ENCODE measurements around the gene LCN15.

The LCN15 gene

DNA sequence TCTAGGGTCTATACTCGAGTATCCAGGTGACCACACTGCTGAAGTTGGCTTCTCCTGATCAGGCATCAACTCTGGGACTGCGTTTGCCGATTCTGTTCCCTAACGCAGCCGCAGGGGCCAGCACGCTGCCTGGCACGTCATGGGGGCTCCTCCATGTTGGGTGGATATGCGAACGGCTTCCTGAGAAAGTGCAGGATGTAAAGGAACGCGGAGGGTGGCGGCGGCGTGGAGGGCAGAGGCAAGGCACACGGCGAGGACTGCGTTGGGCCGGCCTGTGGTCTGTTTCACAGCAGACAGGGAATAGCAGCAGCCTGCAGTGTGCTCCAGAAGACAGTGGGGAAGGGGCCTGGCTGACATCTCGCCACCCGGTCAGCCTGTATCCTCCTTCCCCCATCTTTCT lies 25.4 kb downstream of the LCN15 start:
- no peak for FAIRE-seq

DNA sequence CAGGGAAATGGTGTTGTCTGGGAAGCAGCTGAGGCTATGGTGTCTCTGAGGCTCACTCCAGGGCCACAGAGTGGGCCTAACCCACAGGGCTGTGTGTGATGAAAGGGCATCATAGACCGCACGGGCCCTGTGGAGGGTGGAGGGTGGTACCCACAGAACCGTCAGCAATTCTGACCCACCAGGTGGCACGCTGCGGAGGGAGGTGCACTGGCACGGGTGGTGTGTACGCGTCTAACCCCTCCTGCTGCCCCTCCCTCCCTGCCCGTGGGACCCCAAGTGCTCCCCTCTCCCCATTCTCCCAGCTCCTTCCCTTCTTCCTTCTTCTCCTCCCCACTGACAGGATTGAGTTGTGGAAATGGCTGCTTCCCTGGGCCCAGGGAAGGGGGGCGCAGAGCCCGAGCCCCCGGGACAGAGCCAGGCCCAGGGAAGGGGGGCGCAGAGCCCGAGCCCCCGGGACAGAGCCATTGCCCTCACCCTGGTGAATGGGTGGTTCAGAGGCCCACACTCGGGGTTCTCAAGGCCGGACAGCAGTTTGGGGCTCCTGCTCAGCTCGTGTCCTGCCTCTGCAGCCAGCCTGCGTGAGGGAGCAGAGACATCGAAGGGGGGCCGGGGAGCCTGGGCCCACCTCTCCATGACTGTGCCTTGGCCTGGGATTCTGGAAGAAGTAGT lies 28.4 kb downstream of the LCN15 start:
- no peak for FAIRE-seq

DNA sequence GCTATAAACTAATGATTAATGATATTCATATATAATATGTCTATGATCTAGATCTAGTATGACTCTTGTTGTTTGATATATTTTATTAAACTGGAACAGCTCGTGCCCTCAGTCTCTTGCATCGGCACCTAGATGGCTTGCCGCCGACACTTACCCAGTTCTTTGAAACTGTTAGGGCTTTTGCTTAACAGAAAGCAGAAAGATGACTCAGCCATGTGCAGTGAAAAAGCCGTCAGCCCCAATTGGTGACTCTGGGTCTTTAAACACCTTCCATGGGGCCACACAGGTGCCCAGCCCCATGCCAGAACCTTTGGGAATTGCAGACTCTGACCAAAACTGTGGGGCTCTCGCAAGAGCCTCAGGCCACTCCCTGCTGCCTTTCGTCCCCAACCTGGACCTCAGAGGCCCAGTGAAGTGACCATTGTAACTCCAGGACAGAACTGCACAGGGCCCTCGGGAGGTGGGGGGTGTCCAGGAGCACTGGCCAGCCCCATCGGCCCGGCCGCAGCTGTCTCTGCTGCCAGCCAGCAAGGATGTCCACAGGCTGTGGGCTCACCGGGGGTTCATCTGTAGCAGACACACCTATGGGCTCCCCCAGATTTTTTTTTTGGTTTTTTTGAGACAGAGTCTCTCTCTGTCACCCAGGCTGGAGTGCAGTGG lies 29.4 kb downstream of the LCN15 start:
- no peak for FAIRE-seq

DNA sequence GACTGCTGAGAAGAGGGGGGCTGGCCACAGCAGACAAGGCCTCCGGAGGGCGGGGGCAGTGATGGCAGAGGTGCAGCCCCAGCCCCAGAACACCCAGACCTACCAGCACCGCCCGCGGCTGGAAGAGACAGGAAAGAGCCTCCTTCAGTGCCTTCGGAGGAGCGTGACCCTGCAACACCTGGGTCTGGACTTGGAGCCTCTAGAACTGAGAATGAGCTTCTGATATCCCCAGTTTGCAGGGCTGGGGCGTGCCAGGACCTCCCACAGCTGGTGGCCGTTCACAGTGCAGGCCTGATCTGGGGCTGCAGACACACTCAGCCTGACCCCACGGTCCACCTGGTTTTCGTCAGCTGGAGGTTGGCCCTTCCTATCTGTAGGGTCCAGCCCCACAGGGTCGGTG lies 30.7 kb downstream of the LCN15 start:
- no peak for FAIRE-seq

- no peak for FAIRE-seq
These were observed 31.7 kb downstream of the LCN15 start for GRCh38 chr9:136732444-136733178.

DNA sequence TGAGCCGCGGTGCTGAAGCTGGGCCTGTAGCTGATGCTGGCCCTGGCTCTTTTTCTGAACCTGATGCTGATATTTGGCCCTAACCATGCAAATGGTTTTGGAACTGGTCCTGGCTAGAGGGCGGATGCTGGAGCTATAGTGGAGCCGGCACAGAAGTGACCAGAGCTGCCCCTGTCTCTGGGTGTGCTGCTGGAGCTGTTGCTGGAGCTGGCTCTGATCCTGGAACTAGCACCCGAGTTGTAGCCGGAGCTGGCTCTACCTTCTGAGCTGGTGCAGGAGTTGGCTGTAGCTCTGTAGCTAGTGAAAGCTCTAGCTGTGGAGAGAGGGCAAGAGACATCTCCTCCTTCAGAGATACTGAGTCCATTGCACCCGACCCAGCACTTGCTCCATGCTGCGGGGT lies 34.4 kb downstream of the LCN15 start:
- FAIRE-seq = no peak

GRCh38 chr9:136729144-136729543 lies 35.2 kb downstream of the LCN15 start:
- no peak for FAIRE-seq

GRCh38 chr9:136728548-136729123 lies 35.7 kb downstream of the LCN15 start:
- no peak for FAIRE-seq

GRCh38 chr9:136728080-136728547 lies 36.2 kb downstream of the LCN15 start:
- no peak for FAIRE-seq

- FAIRE-seq = no peak
These were observed 37.6 kb downstream of the LCN15 start for GRCh38 chr9:136726631-136727191.

DNA sequence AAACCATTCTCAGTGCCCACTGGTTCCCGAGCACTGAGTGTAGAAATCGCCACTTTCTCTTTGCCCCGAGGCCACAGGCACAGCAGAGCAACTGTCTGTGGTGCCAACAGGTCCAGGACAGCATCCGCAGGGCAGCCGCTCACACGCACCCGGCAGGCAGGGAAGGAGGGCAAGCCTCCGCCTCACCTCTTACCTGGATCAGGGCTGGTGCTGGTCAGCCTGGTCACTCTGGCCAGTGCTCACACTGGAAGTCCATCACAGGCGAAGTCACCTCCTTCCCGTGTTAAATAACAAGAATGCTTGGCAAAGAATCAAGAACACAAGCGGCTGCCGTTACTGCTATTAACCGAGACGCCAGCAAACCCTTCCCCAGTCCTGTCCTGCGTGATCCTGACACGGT lies 38.2 kb downstream of the LCN15 start:
- no peak for FAIRE-seq

DNA sequence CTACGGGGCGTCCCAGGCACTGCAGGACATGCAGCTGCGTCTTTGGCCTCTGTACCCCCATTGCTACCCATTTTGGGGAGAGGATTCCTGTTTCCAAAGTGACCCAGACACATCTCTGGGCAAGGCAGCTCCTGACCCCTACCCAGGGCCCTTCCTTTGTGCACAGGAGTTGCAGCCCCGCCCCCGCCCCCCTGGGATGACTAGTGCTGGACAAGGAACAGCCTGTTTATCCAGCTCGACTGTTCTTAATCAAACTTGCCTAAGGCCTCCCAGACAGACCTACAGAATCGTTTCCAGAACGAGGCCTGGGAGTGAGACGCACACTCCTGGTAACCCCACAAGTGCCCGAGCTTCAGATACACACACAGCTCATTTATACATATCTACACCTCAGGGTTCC lies 38.7 kb downstream of the LCN15 start:
- FAIRE-seq = no peak

GRCh38 chr9:136724772-136725171 lies 39.5 kb downstream of the LCN15 start:
- no peak for FAIRE-seq

- no peak for FAIRE-seq
These were observed 40.3 kb downstream of the LCN15 start for GRCh38 chr9:136723989-136724388.

DNA sequence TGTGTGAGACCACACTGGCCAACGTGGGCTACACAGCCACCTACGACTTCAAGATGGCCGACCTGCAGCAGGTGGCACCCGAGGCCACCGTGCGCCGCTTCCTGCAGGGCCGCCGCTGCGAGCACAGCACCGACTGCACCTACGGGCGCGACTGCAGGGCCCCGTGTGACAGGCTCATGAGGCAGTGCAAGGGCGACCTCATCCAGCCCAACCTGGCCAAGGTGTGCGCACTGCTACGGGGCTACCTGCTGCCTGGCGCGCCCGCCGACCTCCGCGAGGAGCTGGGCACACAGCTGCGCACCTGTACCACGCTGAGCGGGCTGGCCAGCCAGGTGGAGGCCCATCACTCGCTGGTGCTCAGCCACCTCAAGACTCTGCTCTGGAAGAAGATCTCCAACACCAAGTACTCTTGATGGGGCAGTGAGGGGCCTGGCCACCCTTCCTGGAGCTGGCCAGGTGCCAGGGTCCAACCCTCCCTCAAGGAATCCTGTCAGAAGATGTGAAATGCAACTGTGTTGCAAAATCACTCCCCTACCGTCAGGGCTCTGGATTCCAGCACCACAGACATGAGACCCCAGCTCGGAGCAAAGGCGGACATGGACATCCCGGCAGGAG lies 40.8 kb downstream of the LCN15 start:
- no peak for FAIRE-seq

DNA sequence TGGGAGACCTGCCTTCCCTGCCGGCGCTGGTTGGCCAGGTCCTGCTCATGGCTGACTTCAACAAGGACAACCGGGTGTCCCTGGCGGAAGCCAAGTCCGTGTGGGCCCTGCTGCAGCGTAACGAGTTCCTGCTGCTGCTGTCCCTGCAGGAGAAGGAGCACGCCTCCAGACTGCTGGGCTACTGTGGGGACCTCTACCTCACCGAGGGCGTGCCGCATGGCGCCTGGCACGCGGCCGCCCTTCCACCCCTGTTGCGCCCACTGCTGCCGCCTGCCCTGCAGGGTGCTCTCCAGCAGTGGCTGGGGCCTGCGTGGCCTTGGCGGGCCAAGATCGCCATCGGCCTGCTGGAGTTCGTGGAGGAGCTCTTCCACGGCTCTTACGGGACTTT lies 41.4 kb downstream of the LCN15 start:
- no peak for FAIRE-seq

GRCh38 chr9:136722093-136722968 lies 42.0 kb downstream of the LCN15 start:
- no peak for FAIRE-seq

- FAIRE-seq = no peak
These were observed 42.8 kb downstream of the LCN15 start for GRCh38 chr9:136721339-136722092.

DNA sequence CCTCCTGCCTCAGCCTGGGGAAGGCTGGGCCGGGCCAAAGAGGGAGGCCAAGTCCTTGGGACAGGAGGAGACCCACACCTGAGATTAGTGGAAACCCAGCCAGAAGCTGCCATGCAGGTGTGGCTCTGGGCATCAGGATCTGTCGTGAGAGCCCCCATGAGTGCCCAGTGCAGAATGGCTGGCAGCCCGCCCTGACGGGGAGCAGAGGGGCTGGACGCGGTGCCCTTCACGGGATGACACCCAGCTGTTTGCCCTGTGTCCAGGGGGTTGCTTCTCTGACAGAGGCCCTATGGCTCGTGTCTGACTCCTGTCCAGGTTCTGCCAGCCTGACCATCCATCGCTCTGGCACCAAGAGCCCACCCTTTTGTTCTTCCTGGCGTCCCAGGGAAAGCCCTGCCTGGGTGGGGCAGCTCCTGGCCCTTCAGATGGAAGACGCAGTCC lies 43.4 kb downstream of the LCN15 start:
- no peak for FAIRE-seq

DNA sequence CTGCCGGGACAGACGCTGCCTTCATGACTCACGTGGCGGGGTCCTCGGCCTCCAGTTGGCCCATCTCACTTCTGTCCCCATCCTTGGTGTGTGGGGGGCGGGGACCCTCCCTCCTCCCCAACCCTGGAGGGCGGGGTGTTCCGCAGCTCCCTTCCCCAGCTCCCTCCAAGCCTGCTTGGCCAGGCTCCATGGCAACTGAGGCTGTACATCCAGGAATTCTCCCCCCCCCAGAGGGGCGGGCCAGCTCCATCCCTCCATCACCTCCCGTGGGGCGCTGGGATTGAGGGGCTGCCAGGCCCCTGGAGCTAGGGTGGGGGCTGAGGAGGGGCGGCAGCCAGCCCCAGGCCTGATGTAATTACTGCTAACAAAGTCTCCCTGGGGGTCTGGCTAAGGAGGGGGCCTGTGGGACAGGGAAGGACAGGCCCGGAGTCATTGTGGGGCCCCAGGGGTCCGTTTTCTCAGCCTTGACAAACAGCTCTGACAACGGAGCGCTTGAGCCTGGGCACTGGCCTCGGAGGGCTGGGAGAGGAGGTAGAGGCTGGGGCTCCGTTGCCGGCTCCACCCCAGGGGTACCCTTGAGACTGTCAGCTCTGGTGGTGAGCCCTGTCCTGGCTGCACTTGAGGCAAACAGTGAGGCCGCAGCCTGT lies 43.9 kb downstream of the LCN15 start:
- no peak for FAIRE-seq
